T-helper 1 cell treated with Interleukin-12 subunit alpha and Interleukin-12 subunit beta and Interleukin-4 antibody, amounts not matched to agents 30 μg/mL and 1 μg/mL, for 36 hours (primary cell): Measurements from ENCODE around the gene RSKR.

ENCODE experiments used
- H3K27ac Mint-ChIP-seq: one replicate; pipeline ENCODE4 v1.8.0; 2021; ENCODE audit warnings: mild to moderate bottlenecking, mixed read lengths
- H3K27me3 Mint-ChIP-seq: one replicate; pipeline ENCODE4 v1.8.0; 2021; ENCODE audit warnings: low read depth, mixed read lengths
- H3K36me3 Mint-ChIP-seq: one replicate; pipeline ENCODE4 v1.8.0; 2021; ENCODE audit warnings: low read depth, mixed read lengths
- H3K4me1 Mint-ChIP-seq: one replicate; pipeline ENCODE4 v1.8.0; 2021; ENCODE audit warnings: low read depth, mixed read lengths
- H3K4me3 Mint-ChIP-seq: one replicate; pipeline ENCODE4 v1.8.0; 2021; ENCODE audit warnings: mild to moderate bottlenecking, moderate library complexity, mixed read lengths
- H3K9me3 Mint-ChIP-seq: one replicate; pipeline ENCODE4 v1.8.0; 2021; ENCODE audit warnings: mixed read lengths

The RSKR gene

GRCh38 chr17:28643983-28644786, 30.2 kb upstream of the RSKR start:
- Mint-ChIP-seq H3K27me3 (no peaks in the 10 kb centered on the region), H3K27ac (peak overlapping the region; percentile 78), H3K4me3 (peak overlapping the region; percentile 89), H3K36me3 (peaks cover 45% of the 10 kb centered on the region), H3K9me3 (no peaks in the 10 kb centered on the region), H3K4me1 (peaks cover 38% of the 10 kb centered on the region)

- peaks cover 38% of the 10 kb centered on the region for H3K4me1 Mint-ChIP-seq
- no peak overlapping the region for H3K27ac Mint-ChIP-seq
- H3K9me3 Mint-ChIP-seq, result no peaks in the 10 kb centered on the region
- H3K36me3 Mint-ChIP-seq, result peaks cover 56% of the 10 kb centered on the region
- H3K27me3 Mint-ChIP-seq, result no peaks in the 10 kb centered on the region
- H3K4me3 Mint-ChIP-seq, result no peak overlapping the region
Measured at GRCh38 chr17:28641579-28641978, 27.6 kb upstream of the RSKR start.

DNA sequence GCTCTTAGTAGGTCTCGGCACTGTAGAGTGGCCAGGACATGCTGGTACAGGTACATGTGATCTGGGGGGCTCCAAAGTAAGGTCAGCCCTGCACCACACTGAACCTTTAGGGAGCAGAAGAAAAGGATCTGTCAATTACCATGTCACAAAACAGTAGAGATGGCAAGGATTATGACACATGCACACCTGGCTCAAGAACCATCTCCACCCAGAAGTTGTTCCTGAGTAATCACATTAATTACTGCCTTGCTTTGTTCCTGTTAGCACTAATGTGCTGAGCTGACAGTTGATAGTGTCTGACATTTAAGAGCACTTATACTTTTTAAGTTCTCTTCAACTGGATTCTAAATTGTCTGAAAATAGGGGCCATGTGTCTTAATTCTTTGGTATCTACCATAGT, 21.5 kb upstream of the RSKR start:
- Mint-ChIP-seq H3K27me3 (no peaks in the 10 kb centered on the region), H3K4me3 (no peak overlapping the region), H3K36me3 (peaks cover 76% of the 10 kb centered on the region), H3K27ac (no peak overlapping the region), H3K4me1 (peaks cover 21% of the 10 kb centered on the region), H3K9me3 (no peaks in the 10 kb centered on the region)

DNA sequence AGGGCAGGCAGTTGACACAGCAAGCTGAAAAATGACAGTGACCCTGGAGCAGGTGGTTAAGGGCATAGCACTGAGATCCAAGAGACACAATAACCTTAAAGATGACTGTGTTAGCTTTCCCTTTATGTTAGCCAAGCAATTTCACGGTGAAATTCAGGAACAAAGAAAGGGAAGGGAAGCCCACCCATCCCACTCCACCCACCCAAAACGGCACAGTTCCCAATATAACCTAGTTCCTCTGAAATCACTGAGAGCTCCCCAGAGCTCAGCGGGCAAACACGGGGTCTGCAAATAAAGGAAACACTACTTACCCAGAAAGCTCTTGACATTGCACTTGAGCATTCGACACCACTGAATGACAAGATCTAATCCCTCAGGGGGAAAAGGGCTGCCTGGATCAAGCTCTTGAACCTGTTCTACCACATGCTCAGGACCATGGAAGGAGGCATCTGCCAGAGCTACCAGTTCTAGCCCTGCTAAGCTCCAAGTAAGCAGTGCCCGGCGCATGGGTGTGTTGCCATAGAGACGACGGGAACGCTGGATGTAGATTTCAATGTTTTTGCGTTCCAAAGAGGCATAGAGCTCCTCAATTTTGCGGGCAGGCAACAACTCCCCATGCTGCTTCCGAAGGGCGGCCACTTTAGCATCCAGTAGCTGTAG, 20.4 kb upstream of the RSKR start:
- Mint-ChIP-seq H3K27me3 (no peaks in the 10 kb centered on the region), H3K36me3 (peaks cover 68% of the 10 kb centered on the region), H3K9me3 (no peaks in the 10 kb centered on the region), H3K27ac (no peak overlapping the region), H3K4me1 (peaks cover 17% of the 10 kb centered on the region), H3K4me3 (no peak overlapping the region)

GRCh38 chr17:28626818-28627217, 12.8 kb upstream of the RSKR start:
- H3K27me3 Mint-ChIP-seq, result no peaks in the 10 kb centered on the region
- peaks cover 5% of the 10 kb centered on the region for H3K4me1 Mint-ChIP-seq
- H3K9me3 Mint-ChIP-seq, result no peaks in the 10 kb centered on the region
- no peak overlapping the region for H3K27ac Mint-ChIP-seq
- peaks cover 42% of the 10 kb centered on the region for H3K36me3 Mint-ChIP-seq
- H3K4me3 Mint-ChIP-seq, result no peak overlapping the region

DNA sequence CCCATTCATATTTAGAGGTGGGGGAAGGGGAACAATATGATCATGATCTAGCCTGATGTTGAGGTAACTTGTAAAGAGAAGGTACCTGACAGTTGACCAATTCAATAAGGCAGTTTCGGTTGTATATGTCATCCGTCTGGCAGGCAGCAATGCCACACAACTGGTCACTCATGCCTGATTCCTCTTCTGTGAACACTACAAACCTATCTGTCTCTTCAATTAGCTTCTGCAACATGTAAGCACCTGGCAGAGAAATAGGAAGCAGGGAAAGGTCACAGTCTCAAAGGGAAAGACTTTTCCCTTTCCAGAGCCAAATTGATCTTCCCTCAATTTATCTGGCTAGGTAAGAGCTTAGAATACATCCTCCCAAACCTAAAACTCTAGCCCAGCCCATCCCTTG, 10.2 kb upstream of the RSKR start:
- Mint-ChIP-seq H3K4me3 (no peak overlapping the region), H3K27ac (peak overlapping the region; percentile 11), H3K36me3 (peaks cover 48% of the 10 kb centered on the region), H3K27me3 (no peaks in the 10 kb centered on the region), H3K9me3 (no peaks in the 10 kb centered on the region), H3K4me1 (peaks cover 5% of the 10 kb centered on the region)

GRCh38 chr17:28623696-28624095, 9.7 kb upstream of the RSKR start:
- no peak overlapping the region for H3K27ac Mint-ChIP-seq
- no peak overlapping the region for H3K4me3 Mint-ChIP-seq
- no peaks in the 10 kb centered on the region for H3K9me3 Mint-ChIP-seq
- peaks cover 5% of the 10 kb centered on the region for H3K4me1 Mint-ChIP-seq
- H3K27me3 Mint-ChIP-seq, result no peaks in the 10 kb centered on the region
- peaks cover 52% of the 10 kb centered on the region for H3K36me3 Mint-ChIP-seq

DNA sequence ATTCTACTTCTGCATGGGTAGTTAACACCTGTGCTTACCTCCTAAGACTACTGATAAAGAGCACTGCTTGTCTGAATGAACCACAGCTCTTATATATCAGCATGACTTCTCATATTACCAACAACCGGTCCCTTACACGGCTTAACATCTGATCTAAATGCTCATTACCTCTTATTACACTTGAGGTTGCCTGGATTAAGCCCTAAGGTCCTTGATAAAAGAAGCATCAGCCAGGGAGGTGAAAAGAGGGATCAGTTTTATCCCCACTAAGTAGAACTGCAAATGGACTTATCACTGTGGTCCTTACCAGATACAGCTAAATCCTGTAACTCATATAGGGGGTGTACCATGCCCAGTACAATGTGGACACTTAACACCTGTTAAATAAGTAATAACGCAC, 8.2 kb upstream of the RSKR start:
- H3K27me3 Mint-ChIP-seq, result no peaks in the 10 kb centered on the region
- peak overlapping the region; percentile 9 for H3K27ac Mint-ChIP-seq
- no peak overlapping the region for H3K4me3 Mint-ChIP-seq
- peaks cover 55% of the 10 kb centered on the region for H3K36me3 Mint-ChIP-seq
- no peaks in the 10 kb centered on the region for H3K9me3 Mint-ChIP-seq
- peaks cover 2% of the 10 kb centered on the region for H3K4me1 Mint-ChIP-seq

GRCh38 chr17:28620010-28620409, 6.0 kb upstream of the RSKR start:
- Mint-ChIP-seq H3K4me1 (no peaks in the 10 kb centered on the region), H3K9me3 (no peaks in the 10 kb centered on the region), H3K36me3 (peaks cover 61% of the 10 kb centered on the region), H3K27ac (no peak overlapping the region), H3K4me3 (no peak overlapping the region), H3K27me3 (no peaks in the 10 kb centered on the region)

DNA sequence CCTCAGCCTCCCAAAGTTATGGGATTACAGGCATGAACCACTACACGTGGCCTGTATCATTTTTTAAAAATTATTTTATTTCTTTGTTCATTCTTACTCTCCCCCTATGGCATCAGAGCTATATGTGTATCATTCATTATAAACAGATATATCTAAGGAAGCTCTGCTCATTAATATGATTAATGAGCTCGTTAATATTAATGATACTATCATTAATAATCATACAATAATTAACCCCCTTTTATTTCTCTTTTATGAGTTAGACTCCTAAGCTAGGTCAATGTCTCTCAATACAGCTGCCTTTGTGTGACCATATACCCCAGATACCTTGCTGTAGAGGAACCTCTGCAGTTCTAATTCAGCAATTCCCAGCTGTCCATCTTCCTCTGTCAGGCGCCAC, 4.5 kb upstream of the RSKR start:
- Mint-ChIP-seq H3K4me3 (no peak overlapping the region), H3K9me3 (no peaks in the 10 kb centered on the region), H3K27ac (no peak overlapping the region), H3K27me3 (no peaks in the 10 kb centered on the region), H3K4me1 (no peaks in the 10 kb centered on the region), H3K36me3 (peaks cover 60% of the 10 kb centered on the region)

DNA sequence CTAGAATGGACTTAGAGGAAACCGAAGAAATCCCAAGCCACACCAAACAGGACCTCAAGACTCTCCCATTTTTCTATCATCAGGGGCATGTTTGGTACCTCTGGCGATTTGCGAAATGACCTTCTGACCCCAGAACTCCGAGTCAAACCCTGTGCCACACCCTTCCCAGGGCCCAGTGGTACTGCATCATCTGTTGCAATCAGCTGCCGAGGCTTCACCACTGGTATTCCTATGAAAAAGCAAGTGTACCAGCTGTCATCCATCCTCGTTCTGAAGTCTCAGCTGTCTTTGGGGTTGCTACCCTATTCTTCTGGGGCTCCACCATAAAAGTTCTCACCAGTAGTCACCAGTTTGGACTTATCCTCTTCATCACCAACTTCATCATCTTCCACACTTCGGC, 2.3 kb upstream of the RSKR start:
- peaks cover 51% of the 10 kb centered on the region for H3K36me3 Mint-ChIP-seq
- no peaks in the 10 kb centered on the region for H3K9me3 Mint-ChIP-seq
- H3K4me3 Mint-ChIP-seq, result no peak overlapping the region
- H3K27me3 Mint-ChIP-seq, result no peaks in the 10 kb centered on the region
- no peak overlapping the region for H3K27ac Mint-ChIP-seq
- no peaks in the 10 kb centered on the region for H3K4me1 Mint-ChIP-seq

- Mint-ChIP-seq H3K4me3 (no peak overlapping the region), H3K36me3 (peaks cover 51% of the 10 kb centered on the region), H3K4me1 (no peaks in the 10 kb centered on the region), H3K27me3 (no peaks in the 10 kb centered on the region), H3K27ac (no peak overlapping the region), H3K9me3 (no peaks in the 10 kb centered on the region)
Measured at GRCh38 chr17:28615260-28615940, 1.4 kb upstream of the RSKR start.

DNA sequence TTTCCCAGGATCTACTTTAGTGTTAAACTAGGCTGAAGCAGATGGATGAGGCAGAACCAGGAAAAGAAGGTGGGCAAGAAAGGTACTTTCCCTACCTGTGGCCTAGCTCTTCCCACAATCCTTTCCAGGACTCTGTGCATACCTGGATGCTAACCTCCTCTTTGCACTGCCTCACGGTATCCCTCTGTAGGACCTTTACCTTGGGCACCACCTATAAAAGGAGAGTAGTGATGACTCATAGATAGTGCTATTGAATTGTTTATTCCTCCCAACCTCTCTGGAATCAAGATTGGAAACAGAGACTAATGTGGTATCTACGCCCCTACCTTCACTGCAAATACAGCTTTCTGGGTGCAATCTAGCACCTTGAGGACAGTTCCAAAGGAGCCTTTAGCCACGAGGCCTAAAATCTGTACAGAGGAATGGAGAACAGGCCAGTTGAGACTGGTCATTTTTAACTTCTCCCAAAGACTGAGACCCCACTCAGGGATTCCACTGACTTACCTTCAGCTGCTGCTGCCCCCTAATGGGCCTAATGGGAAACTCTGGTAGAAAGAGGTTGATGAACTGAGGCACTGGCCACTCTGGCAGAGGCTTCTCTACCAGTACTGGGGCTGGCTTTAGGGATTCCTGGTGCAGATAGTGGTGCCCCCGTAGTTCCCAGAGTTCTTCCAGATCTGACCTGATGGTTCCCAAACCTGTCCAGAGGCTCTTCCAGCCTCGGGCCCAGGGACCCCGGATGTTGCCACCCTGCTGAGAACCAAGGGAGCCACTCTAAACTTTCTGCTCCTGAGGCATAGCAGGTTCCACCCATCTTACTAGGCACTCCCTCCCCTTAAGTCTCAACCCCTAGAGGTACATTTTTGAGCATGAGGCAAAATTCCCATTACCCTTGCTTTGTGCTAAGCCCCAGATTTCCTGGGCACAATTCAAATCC, 781 bp downstream of the RSKR start:
- Mint-ChIP-seq H3K4me3 (no peak overlapping the region), H3K27ac (peak overlapping the region; percentile 46), H3K4me1 (no peaks in the 10 kb centered on the region), H3K36me3 (peaks cover 38% of the 10 kb centered on the region), H3K27me3 (no peaks in the 10 kb centered on the region), H3K9me3 (no peaks in the 10 kb centered on the region)

- Mint-ChIP-seq H3K4me3 (no peak overlapping the region), H3K4me1 (no peaks in the 10 kb centered on the region), H3K27me3 (no peaks in the 10 kb centered on the region), H3K27ac (no peak overlapping the region), H3K36me3 (peaks cover 37% of the 10 kb centered on the region), H3K9me3 (no peaks in the 10 kb centered on the region)
Measured at GRCh38 chr17:28612531-28612930, 1.5 kb downstream of the RSKR start.
